Body of pancreas (tissue), 4 donors: ENCODE measurements around the gene SLC22A6. TPM values are rescaled to one million over a fixed set of nuclear protein-coding genes. Genes with fewer than 3 reads are reported as not detected.
A peak's percentile ranks its signal among the peaks of the same experiment; 100 is the strongest.

Source experiments
- ATAC-seq: fragments of 150-250 bp; one replicate; pipeline ENCODE4 v1.9.1; 2016
- DNase-seq, 4 donors: peaks; one replicate each; pipeline ENCODE4 v3.0.0-alpha.2; 2019
- H3K27ac ChIP-seq, 4 donors: fragments of 200-600 bp; sonication (generic); 1 replicate in 3 of 4; 2 replicates in 1 of 4; pipeline versions ENCODE4 v1.5.1 to v1.6.1; 2016 to 2019; ENCODE audit warnings: mild to moderate bottlenecking in 1 of 4, mixed read lengths in 1 of 4, moderate library complexity in 1 of 4
- H3K27me3 ChIP-seq, 2 donors: fragments of 200-600 bp; sonication (generic); one replicate each; pipeline ENCODE4 v1.6.0; 2016; ENCODE audit warnings: mild to moderate bottlenecking in 1 of 2
- H3K36me3 ChIP-seq, 2 donors: fragments of 200-600 bp; sonication (generic); replicated peaks in 1 of 2; 2 replicates each; pipeline ENCODE4 v1.5.1; 2016; ENCODE audit warnings: low read depth in 2 of 2; ENCODE audit not compliant: insufficient read depth in 1 of 2
- H3K4me1 ChIP-seq: fragments of 200-600 bp; sonication (generic); one replicate; pipeline ENCODE4 v1.6.0; 2016
- H3K4me3 ChIP-seq, 2 donors: fragments of 200-600 bp; sonication (generic); 1 replicate in 1 of 2; 2 replicates in 1 of 2; pipeline ENCODE4 v1.5.1; 2016 to 2019
- H3K9me3 ChIP-seq, 3 donors: fragments of 200-600 bp; sonication (generic); 1 replicate in 2 of 3; 2 replicates in 1 of 3; pipeline ENCODE4 v1.5.1; 2016
- POLR2A ChIP-seq, 3 donors: fragments of 450-650 bp; IDR thresholded peaks; one replicate each; pipeline ENCODE4 v1.6.1; 2016; ENCODE audit warnings: antibody characterized with exemption in 3 of 3, mild to moderate bottlenecking in 2 of 3
- WGBS, 2 donors: methylation state at CpG; one replicate each; pipeline ENCODE4 v1.1.5; 2017; 5-methylcytosine and 5-hydroxymethylcytosine counted together
- intact Hi-C: fragments of 100-400 bp; cut with DNase I; formaldehyde crosslinking; loops from one replicate; pipeline ENCODE4 v1.15.1; 2023
- total RNA-seq, 2 donors: library from RNA; depleted of rRNA; stranded (reverse); fragments of >200 nt; gene quantifications; one replicate each; pipeline ENCODE4 v1.1.0, GENCODE V29; 2016
- TF ChIP-seq, protein P1 (sequence below), 7 experiments: fragments of 450-650 bp in 4 of 7; fragments of 200-600 bp in 3 of 7; sonication (generic) in 3 of 7; IDR thresholded peaks; one replicate each; pipeline ENCODE4 v1.5.1; 2016 to 2019; ENCODE audit warnings: antibody characterized with exemption in 7 of 7

SLC22A6 gene, protein sequence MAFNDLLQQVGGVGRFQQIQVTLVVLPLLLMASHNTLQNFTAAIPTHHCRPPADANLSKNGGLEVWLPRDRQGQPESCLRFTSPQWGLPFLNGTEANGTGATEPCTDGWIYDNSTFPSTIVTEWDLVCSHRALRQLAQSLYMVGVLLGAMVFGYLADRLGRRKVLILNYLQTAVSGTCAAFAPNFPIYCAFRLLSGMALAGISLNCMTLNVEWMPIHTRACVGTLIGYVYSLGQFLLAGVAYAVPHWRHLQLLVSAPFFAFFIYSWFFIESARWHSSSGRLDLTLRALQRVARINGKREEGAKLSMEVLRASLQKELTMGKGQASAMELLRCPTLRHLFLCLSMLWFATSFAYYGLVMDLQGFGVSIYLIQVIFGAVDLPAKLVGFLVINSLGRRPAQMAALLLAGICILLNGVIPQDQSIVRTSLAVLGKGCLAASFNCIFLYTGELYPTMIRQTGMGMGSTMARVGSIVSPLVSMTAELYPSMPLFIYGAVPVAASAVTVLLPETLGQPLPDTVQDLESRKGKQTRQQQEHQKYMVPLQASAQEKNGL
- total RNA-seq, result not detected

DNA sequence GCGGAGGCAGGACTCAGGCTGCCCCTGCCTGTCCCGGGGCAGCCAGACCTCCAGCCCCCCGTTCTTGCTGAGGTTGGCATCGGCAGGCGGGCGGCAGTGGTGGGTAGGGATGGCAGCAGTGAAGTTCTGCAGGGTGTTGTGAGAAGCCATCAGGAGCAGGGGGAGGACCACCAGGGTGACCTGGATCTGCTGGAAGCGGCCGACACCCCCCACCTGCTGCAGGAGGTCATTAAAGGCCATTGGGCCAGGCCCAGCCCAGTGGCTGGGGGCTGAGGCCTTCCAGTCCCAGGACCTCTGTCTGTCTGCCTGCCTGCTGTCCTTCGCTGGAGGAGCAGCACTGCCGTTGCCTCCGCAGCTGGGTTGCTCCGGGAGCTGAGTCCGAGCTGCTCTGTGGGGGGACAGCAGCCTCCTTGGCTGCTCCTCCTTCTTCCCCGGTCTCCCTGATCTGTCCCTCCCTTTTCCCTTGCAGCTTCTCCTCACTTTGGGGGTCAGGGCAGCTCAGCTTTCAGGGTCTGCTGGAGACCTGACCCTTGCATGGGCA is at the start of gene SLC22A6:
Gene SLC22A6 (minus strand): TSS at position 517 of the 541 bp plus-strand sequence. CDS start 277 bp downstream, at position 240.
- TF ChIP-seq, protein P1, sequence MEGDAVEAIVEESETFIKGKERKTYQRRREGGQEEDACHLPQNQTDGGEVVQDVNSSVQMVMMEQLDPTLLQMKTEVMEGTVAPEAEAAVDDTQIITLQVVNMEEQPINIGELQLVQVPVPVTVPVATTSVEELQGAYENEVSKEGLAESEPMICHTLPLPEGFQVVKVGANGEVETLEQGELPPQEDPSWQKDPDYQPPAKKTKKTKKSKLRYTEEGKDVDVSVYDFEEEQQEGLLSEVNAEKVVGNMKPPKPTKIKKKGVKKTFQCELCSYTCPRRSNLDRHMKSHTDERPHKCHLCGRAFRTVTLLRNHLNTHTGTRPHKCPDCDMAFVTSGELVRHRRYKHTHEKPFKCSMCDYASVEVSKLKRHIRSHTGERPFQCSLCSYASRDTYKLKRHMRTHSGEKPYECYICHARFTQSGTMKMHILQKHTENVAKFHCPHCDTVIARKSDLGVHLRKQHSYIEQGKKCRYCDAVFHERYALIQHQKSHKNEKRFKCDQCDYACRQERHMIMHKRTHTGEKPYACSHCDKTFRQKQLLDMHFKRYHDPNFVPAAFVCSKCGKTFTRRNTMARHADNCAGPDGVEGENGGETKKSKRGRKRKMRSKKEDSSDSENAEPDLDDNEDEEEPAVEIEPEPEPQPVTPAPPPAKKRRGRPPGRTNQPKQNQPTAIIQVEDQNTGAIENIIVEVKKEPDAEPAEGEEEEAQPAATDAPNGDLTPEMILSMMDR (IDR thresholded peaks at IDR 0.05), result no peak
- no peak for TF ChIP-seq POLR2A (IDR thresholded peaks at IDR 0.05)
- no peak within 1 kb of the TSS for H3K4me3 ChIP-seq
- H3K4me1 ChIP-seq, result no peaks in the 10 kb centered on the region
- no peak within 1 kb of the TSS for H3K27ac ChIP-seq
- intact Hi-C loops, result no loop called here
- no peaks in the 10 kb centered on the region for H3K36me3 ChIP-seq
- DNase-seq, result no peak
- no peaks in the 10 kb centered on the region for H3K9me3 ChIP-seq
- WGBS, 2 donors, result 72 to 78% methylated on average over 6 to 11 of the region's 14 CpGs
- no peak for ATAC-seq
- H3K27me3 ChIP-seq, result no peaks in the 10 kb centered on the region

DNA sequence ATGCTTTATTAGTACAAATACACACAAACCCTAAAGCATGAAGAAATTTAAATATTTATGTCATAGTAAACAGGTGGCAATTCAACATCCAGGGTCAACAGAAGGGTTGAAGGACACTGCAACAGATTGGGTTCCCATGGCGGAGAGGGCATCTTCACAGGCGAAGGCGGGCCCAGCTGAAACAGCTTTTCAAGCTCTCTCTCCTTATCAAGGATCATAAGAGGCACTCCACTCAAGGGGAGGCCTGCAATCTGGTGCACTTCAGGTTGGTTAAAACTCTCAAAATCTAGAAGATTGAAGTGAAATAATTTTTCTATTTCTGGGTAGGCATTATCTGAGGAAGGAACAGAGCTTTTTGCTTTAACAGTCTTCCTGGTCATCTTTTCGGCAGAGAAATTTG is 47.7 kb upstream of the SLC22A6 start:
- DNase-seq, result no peak
- Histone ChIP-seq H3K27me3 (no peaks in the 10 kb centered on the region), H3K36me3 (no peaks in the 10 kb centered on the region), H3K27ac (no peak overlapping the region), H3K4me3 (no peak overlapping the region), H3K9me3 (no peaks in the 10 kb centered on the region), H3K4me1 (no peaks in the 10 kb centered on the region)
- ATAC-seq, result no peak
- intact Hi-C loops, result no loop called here
- 93 to 96% methylated on average over 4 of the region's 4 CpGs for WGBS, 2 donors
- TF ChIP-seq POLR2A (IDR thresholded peaks at IDR 0.05), result no peak
- TF ChIP-seq, protein P1 (IDR thresholded peaks at IDR 0.05), result no peak

DNA sequence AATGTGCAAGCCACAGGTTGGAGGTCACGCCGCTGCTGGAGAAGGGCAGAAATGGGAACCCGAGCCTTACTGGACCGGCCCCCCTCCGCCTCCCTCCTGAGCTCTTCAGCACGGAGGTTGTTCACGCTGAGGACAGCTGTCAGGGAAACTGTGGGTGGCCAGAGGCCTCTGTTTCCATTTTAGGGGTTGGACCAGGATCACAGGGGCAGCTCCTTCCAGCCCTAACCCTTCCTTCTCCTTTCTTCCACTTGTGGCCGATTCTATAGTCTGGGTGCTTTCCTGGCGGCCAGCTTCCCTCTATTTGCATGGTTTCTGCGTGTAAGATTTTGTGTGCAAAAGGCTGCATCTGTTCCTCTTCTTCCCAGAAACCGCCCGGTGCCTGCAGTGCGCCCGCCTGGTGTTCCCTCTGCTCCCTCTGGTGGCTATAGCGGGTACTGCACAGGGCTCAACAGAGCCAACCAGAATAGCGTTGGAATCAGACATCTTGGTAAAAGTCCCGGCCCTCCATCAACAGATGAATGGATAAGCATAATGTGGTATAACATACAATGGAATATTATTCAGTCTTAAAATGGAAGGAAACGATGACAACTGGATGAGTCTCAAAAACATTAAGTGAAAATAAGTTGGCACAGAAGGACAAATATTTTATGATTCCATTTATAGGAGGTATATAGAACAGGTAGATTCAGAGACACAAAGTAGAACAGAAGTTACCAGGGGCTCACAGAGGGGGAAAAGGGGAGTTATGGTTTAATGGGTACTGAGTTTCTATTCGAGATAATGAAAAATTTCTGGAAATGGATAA is 39.3 kb upstream of the SLC22A6 start:
- intact Hi-C loops, result loop anchor here (5.0 kb wide), 1 partner anchor 122 kb away; no protein-coding TSS in a partner anchor
- no peaks in the 10 kb centered on the region for H3K4me1 ChIP-seq
- no peak overlapping the region for H3K4me3 ChIP-seq
- TF ChIP-seq POLR2A (IDR thresholded peaks at IDR 0.05), result no peak
- TF ChIP-seq, protein P1 (IDR thresholded peaks at IDR 0.05), result peak; percentile 97 to 100 (median 98)
- no peaks in the 10 kb centered on the region for H3K9me3 ChIP-seq
- no peaks in the 10 kb centered on the region for H3K36me3 ChIP-seq
- H3K27ac ChIP-seq, result no peak overlapping the region
- H3K27me3 ChIP-seq, result no peaks in the 10 kb centered on the region
- DNase-seq (peak; percentile 88 to 94 (median 90)), ATAC-seq (peak; percentile 93)
- WGBS, 2 donors, result 11 to 14% methylated on average over 19 of the region's 19 CpGs

DNA sequence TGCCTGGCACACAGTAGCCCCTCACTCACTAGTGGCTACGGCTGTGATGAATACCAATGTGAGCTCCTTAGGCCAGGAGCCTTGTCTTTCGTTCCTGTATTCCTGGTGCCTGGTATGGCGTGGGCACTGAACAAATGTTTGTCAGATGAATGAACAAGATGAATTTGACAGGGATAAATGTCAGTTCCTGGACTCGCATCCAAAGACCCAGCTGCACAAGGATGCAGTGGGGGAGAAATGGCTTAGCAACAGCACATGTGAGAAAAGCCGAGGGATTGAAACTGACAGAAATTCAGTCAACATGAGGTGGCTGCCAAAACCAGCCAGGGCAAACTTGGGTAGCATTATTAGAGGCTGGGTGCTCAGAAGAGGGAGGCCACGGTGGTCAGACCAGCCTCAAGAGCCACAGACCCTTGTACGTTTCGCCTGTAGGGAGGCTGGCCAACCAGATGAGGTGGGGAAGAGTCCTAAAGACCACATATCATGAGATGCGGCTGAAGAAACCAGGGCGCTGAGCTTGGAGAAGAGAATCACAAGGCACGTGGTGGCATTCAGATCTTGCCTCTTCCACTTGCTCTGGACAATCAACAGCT is 38.6 kb upstream of the SLC22A6 start:
- H3K4me1 ChIP-seq, result no peaks in the 10 kb centered on the region
- no peaks in the 10 kb centered on the region for H3K36me3 ChIP-seq
- DNase-seq (no peak), ATAC-seq (no peak)
- H3K27me3 ChIP-seq, result no peaks in the 10 kb centered on the region
- intact Hi-C loops, result loop anchor here (5.0 kb wide), 1 partner anchor 121 kb away; no protein-coding TSS in a partner anchor
- 80 to 83% methylated on average over 10 to 11 of the region's 11 CpGs for WGBS, 2 donors
- no peak overlapping the region for H3K27ac ChIP-seq
- no peaks in the 10 kb centered on the region for H3K9me3 ChIP-seq
- H3K4me3 ChIP-seq, result no peak overlapping the region
- TF ChIP-seq POLR2A (IDR thresholded peaks at IDR 0.05), result no peak
- TF ChIP-seq, protein P1 (IDR thresholded peaks at IDR 0.05), result no peak
